Measurements from ENCODE around the gene SLC25A28.
"Not testable (repeated sequence)": the region's sequence is repeated elsewhere in the genome, so short reads cannot be mapped to it uniquely, and the experiment has no call there.

Gene SLC25A28

DNA sequence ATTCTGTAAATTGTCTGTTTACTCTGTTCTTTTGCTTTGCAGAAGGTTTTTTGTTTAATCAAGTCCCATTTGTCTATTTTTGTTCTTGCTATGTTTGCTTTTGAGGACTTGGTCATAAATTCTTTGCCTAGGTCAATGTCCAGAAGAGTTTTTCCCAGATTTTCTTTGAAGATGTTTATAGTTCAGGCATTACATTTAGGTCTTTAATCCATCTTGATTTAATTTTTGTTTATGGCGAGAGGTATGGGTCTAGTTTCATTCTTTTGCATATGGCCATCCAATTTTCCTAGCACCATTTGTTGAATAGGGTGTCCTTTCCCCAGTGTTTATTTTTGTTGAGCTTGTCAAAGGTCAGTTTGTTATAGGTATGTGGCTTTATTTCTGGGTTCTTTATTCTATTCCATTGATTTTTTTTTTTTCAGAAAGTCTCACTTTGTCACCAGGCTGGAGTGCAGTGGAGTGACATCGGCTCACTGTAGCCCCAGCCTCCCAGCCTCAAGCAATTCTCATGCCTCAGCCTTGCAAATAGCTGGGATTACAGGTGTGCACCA lies 27.4 kb upstream of the SLC25A28 start:
- Histone ChIP-seq H3K4me1 (ENCODE audit: insufficient read depth, low read length) (no peaks in the 10 kb centered on the region), H3K9ac (ENCODE audit: low read depth, low read length) (no peak overlapping the region), H3K36me3 (ENCODE audit: insufficient read depth, low read length) (no peaks in the 10 kb centered on the region), H3K9me3 (ENCODE audit: control insufficient read depth, insufficient read depth, low read length) (no peaks in the 10 kb centered on the region; the same call in 1 of the 2 replicates)

DNA sequence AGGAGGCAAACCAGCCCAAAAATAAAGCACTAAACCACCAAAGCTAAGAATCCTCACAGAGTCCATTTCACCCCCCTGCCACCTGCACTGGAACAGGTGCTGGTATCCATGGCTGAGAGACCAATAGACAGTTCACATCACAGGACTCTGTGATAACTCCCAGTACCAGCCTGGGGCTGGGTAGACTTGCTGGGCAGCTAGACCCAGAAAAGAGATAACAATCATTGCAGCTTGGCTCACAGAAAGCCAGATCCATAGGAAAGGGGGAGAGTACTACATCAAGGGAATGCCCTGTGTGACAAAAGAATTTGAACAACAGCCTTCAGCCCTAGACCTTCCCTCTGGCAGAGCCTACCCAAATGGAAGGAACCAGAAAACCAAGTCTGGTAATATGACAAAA lies 13.6 kb upstream of the SLC25A28 start:
- Histone ChIP-seq H3K9ac (ENCODE audit: low read depth, low read length) (no peak overlapping the region), H3K4me1 (ENCODE audit: insufficient read depth, low read length) (no peaks in the 10 kb centered on the region), H3K36me3 (ENCODE audit: insufficient read depth, low read length) (no peaks in the 10 kb centered on the region), H3K9me3 (ENCODE audit: control insufficient read depth, insufficient read depth, low read length) (no peaks in the 10 kb centered on the region)

DNA sequence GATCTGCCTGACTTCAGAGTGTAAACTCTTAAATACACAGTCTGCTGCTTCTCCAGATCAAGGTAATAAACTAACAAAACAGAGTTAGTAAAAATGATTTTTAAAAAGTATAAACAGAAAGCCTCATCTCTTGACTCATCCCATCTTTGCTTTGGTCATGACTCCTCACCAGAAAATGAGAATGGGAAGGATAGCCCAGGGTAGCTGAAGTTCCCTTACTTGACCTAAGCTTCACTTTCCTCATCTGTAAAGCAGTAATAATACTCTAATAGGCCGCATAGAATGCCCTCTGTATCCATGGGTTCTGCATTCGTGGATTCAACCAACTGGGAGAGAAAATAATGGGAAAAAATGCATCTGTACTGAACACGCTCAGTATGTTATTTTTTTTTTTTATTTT lies 11.3 kb upstream of the SLC25A28 start:
- H3K4me1 ChIP-seq (ENCODE audit: insufficient read depth, low read length): no peaks in the 10 kb centered on the region
- no peaks in the 10 kb centered on the region for H3K36me3 ChIP-seq (ENCODE audit: insufficient read depth, low read length)
- no peak overlapping the region for H3K9ac ChIP-seq (ENCODE audit: low read depth, low read length)
- no peaks in the 10 kb centered on the region for H3K9me3 ChIP-seq (ENCODE audit: control insufficient read depth, insufficient read depth, low read length)

DNA sequence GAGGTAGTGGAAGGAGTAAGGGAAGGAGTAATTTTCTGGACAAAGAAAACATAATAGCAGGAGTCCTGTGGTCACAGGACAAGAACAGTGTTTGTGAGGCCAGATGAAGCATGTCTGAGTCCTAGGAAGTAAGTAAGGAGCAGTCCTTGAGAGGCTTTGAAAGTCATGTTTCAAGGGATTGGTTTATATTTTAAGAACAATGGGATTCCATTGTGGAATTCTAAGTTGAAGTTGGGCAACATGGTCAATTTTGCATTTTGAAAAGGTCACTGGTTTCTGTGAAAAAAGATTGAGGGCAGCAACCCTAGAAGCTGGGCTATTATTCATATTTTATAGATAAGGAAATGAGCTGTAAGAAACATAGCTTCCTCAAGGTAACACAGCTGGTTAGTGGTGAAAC lies 10.8 kb upstream of the SLC25A28 start:
- H3K9ac ChIP-seq (ENCODE audit: low read depth, low read length): no peak overlapping the region
- no peaks in the 10 kb centered on the region for H3K4me1 ChIP-seq (ENCODE audit: insufficient read depth, low read length)
- H3K9me3 ChIP-seq (ENCODE audit: control insufficient read depth, insufficient read depth, low read length): no peaks in the 10 kb centered on the region
- no peaks in the 10 kb centered on the region for H3K36me3 ChIP-seq (ENCODE audit: insufficient read depth, low read length)

DNA sequence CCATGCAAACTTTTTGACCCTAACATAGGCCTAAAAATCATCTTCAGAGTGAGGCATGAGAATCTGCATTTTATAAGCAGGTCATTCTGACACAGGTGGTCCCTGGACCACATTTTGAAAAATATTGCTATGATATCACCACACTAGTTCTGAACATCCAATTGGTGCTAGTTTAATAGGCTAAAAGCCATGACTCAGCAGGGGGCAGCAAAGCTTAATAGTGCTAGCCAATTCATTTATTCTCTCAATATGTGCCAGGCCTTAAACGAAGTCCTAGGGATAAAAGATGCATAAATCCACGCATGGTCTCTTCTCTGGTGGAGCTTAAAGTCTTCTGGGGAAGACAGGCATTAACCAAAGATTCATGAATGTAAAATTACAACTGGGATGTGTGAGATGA lies 10.2 kb upstream of the SLC25A28 start:
- Histone ChIP-seq H3K4me1 (ENCODE audit: insufficient read depth, low read length) (no peaks in the 10 kb centered on the region), H3K9ac (ENCODE audit: low read depth, low read length) (no peak overlapping the region), H3K9me3 (ENCODE audit: control insufficient read depth, insufficient read depth, low read length) (no peaks in the 10 kb centered on the region), H3K36me3 (ENCODE audit: insufficient read depth, low read length) (no peaks in the 10 kb centered on the region)

- H3K9me3 ChIP-seq (ENCODE audit: control insufficient read depth, insufficient read depth, low read length): no peaks in the 10 kb centered on the region
- no peaks in the 10 kb centered on the region for H3K36me3 ChIP-seq (ENCODE audit: insufficient read depth, low read length)
- H3K9ac ChIP-seq (ENCODE audit: low read depth, low read length): no peak overlapping the region
- no peaks in the 10 kb centered on the region for H3K4me1 ChIP-seq (ENCODE audit: insufficient read depth, low read length)
These were observed 9.4 kb upstream of the SLC25A28 start for GRCh38 chr10:99629625-99629978.

DNA sequence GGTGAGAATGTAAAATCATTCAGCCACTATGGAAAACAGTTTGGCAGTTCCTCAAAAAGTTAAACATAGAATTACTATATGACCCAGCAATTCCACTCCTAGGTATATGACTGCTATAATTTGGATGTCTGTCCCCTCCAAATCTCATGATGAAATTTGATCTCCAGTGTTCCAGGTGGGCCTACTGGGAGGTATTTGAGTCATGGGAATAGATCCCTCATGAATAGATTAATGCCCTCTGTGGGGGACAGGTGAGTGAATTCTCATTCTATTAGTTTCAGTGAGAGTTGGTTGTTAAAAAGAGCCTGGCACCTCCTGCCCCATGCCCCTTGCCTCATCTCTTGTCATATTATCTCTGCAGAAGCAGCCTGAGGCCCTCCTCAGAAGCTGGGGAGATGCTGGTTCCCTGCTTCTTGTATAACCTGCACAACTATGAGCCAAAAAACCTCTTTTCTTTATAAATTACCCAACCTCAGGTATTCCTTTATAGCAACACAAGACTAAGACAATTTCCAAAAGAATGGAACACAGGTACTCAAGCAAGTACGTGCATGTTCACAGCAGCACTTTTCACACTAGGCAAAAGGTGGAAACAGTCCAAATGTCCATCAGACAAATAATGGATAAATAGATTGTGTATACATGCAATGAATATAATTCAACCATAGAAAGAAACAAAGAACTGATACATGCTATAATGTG lies 8.8 kb upstream of the SLC25A28 start:
- Histone ChIP-seq H3K9ac (ENCODE audit: low read depth, low read length) (no peak overlapping the region), H3K9me3 (ENCODE audit: control insufficient read depth, insufficient read depth, low read length) (no peaks in the 10 kb centered on the region), H3K36me3 (ENCODE audit: insufficient read depth, low read length) (no peaks in the 10 kb centered on the region), H3K4me1 (ENCODE audit: insufficient read depth, low read length) (no peaks in the 10 kb centered on the region)

- H3K36me3 ChIP-seq (ENCODE audit: insufficient read depth, low read length); H3K4me1 ChIP-seq (ENCODE audit: insufficient read depth, low read length); H3K9ac ChIP-seq (ENCODE audit: low read depth, low read length); H3K9me3 ChIP-seq (ENCODE audit: control insufficient read depth, insufficient read depth, low read length): not testable (repeated sequence)
These were observed 4.9 kb upstream of the SLC25A28 start for GRCh38 chr10:99625124-99625523.

- no peaks in the 10 kb centered on the region for H3K9me3 ChIP-seq (ENCODE audit: control insufficient read depth, insufficient read depth, low read length)
- H3K9ac ChIP-seq (ENCODE audit: low read depth, low read length): no peak overlapping the region
- no peaks in the 10 kb centered on the region for H3K4me1 ChIP-seq (ENCODE audit: insufficient read depth, low read length)
- H3K36me3 ChIP-seq (ENCODE audit: insufficient read depth, low read length): no peaks in the 10 kb centered on the region
These were observed 3.7 kb upstream of the SLC25A28 start for GRCh38 chr10:99623919-99624318.

DNA sequence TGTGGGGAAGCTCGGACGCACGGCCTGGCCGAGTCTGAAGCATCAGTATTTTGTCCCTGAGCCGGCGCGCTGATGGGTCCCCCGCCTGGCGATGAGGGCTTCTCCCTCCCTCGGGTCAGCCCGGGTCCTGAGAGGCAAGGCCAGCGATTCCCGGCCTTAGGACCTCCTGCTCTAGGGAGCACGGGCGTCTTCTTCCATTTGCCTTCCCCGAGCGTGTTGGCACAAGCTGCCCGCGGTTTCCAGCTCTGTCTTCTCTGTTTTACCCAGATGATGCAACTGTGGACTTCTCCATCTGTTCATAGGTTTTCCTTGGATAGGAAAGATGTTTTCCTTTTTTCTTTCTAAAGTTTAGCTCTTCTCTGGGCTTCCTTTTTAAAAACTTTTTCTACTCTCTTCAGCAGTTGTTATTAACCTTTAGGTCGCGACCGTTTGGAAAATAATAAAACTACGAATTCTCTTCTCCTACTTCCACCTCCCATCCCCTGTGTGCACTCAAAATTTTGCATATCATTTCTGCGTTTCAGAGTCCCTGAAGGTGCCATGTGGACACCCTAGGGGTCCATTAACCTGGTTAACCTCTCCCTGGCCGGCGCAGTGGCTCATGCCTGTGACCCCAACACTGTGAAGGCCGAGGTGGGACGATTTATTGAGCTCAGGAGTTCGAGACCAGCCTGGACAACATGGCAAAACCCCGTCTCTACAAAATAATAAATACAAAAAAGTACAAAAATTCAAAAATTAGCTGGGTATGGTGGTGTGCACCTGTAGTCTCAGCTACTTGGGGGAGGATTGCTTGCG lies 1.4 kb upstream of the SLC25A28 start:
- Histone ChIP-seq H3K9me3 (ENCODE audit: control insufficient read depth, insufficient read depth, low read length) (no peaks in the 10 kb centered on the region), H3K9ac (ENCODE audit: low read depth, low read length) (peak overlapping the region; percentile 72), H3K4me1 (ENCODE audit: insufficient read depth, low read length) (no peaks in the 10 kb centered on the region), H3K36me3 (ENCODE audit: insufficient read depth, low read length) (no peaks in the 10 kb centered on the region)

DNA sequence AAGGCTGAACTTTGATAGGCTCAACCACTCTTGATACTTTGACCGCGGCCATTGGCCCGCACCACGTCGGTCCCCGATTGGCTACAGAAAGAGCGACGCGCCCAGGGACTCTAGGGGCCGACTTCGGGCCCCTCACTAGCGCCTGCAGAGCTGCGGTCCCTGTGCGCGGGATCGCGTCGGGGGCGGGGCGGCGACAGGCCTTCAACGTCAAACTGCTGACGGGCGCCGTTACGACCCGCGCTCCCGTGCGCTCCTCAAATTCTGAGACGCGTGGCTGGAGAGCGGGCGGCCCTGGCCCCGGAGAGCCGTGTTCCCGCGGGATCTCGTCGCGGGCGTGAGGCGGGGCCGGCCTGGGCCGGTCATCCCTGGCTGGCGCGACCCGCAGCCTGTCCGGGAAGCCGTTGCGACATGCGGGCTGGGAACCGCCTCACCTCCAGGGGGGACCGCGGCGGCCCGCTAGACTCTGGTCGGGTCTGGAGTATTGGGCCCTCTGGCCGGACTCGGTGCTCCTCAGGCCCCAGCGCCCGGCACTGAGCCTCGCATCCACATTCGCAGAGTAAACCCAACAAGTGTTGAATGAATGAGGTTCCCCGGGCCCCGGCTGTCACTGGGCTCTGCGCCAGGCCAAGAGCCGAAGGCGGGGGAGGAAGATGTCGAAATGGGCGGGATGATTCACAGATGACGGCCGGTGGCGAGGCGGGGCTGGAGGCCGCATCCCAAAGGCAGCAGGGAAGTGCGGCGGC lies 643 bp upstream of the SLC25A28 start:
- Histone ChIP-seq H3K36me3 (ENCODE audit: insufficient read depth, low read length) (no peaks in the 10 kb centered on the region), H3K9ac (ENCODE audit: low read depth, low read length) (peak overlapping the region; percentile 72), H3K9me3 (ENCODE audit: control insufficient read depth, insufficient read depth, low read length) (no peaks in the 10 kb centered on the region), H3K4me1 (ENCODE audit: insufficient read depth, low read length) (no peaks in the 10 kb centered on the region)

DNA sequence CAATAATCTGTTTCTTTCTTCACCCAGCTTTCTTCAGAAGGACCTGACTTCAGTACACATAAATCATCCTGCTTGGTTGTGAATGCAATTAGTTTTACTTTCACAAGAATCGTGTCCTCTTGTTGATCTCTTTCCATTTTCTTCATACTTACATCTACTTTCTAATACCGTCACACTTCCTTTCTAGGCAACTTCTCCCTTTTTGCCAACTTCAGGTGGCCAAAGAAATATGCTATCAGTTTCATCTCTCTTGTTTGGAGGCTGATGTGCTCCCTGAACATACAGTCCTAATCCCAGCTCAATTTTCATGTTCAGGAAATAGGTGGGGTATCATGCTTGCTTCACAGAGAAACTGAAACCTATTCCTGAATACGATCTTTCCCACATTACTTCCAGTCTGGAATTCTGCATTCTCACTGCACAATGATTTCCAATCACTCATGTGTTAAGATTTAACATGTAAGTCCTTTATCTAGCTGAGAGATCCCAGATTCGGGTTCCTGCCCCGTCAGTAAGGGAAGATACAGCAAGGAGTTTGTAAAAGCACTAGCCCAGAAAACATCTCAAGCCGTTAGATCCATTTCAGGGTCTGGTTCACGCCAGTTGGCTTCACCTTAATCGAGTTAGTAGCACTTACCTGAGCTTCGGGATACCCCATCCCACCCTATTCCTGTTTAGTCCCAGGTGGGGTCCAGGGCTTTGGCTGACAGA lies 994 bp downstream of the SLC25A28 start:
- Histone ChIP-seq H3K9me3 (ENCODE audit: control insufficient read depth, insufficient read depth, low read length) (no peaks in the 10 kb centered on the region), H3K9ac (ENCODE audit: low read depth, low read length) (peak overlapping the region; percentile 61), H3K36me3 (ENCODE audit: insufficient read depth, low read length) (no peaks in the 10 kb centered on the region), H3K4me1 (ENCODE audit: insufficient read depth, low read length) (no peaks in the 10 kb centered on the region)

GRCh38 chr10:99617696-99618095 lies 2.5 kb downstream of the SLC25A28 start:
- Histone ChIP-seq H3K9me3 (ENCODE audit: control insufficient read depth, insufficient read depth, low read length) (no peaks in the 10 kb centered on the region), H3K4me1 (ENCODE audit: insufficient read depth, low read length) (no peaks in the 10 kb centered on the region), H3K36me3 (ENCODE audit: insufficient read depth, low read length) (no peaks in the 10 kb centered on the region), H3K9ac (ENCODE audit: low read depth, low read length) (no peak overlapping the region)

GRCh38 chr10:99615426-99615825 lies 4.8 kb downstream of the SLC25A28 start:
- Histone ChIP-seq H3K4me1 (ENCODE audit: insufficient read depth, low read length) (no peaks in the 10 kb centered on the region), H3K9ac (ENCODE audit: low read depth, low read length) (no peak overlapping the region), H3K36me3 (ENCODE audit: insufficient read depth, low read length) (peaks cover 3% of the 10 kb centered on the region), H3K9me3 (ENCODE audit: control insufficient read depth, insufficient read depth, low read length) (no peaks in the 10 kb centered on the region)
